ENCODE data around the gene SRPX. TPM values are rescaled to one million over a fixed set of nuclear protein-coding genes. Genes with fewer than 3 reads are reported as not detected.

SRPX gene
- polyA plus RNA-seq, 3 donors from 2014 or later = not detected

DNA sequence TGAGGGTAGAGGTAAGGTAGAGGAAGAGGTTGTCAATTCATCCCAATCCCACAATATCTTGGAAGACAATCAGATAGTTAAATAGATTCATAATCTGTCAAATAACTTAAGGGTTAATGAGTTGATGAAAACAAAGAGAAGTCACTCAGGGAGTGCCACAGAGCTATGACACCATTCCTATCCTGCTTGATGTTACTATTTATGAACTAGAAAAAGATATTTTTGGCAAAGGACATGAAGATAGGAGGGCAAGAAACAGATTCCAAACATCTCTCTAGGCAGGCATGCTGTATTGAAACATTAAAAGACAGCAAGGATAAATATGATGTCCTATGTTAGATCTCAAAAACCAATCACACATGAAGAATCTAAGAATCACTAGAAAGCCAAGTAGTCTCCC, 3.5 kb upstream of the SRPX start:
- Mint-ChIP-seq H3K27me3 (ENCODE audit: low read depth in 3 of 3) (peaks cover 4 to 14% (median 4%) of the 10 kb centered on the region in 3 donors), H3K36me3 (no peaks in the 10 kb centered on the region), H3K4me3 (no peak overlapping the region), H3K27ac (no peak overlapping the region), H3K9me3 (no peaks in the 10 kb centered on the region), H3K4me1 (no peaks in the 10 kb centered on the region)
- no peak for DNase-seq

DNA sequence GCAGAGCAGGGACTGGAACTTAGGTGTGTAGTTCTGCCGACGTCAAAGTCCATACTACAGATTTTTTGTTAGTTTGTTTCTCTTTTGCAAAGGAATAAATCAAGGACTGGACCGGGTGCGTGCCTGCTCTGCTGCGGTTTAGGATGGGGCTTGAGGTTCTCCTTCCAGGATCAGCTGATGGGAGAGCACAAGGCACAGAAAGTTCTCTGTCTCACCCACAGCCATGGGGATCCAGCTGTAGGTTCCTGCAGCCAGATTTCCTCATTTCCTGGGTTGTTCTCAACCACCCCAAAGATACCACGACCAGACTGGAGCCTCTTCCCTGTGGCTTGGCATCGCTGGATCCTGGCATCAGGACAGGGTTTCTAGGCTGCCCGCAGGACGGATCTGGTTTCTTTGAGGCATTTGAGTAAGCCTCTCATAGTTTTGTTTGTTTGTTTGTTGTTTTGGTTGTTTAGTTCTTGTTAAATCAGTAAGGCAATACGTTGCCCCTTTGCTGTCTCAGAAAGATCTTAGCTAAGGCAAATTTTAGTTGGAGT, 789 bp upstream of the SRPX start:
- Mint-ChIP-seq H3K9me3 (no peaks in the 10 kb centered on the region), H3K4me1 (no peaks in the 10 kb centered on the region), H3K27ac (no peak overlapping the region), H3K4me3 (peak overlapping the region in 1 of 5 donors; percentile 27), H3K36me3 (no peaks in the 10 kb centered on the region), H3K27me3 (ENCODE audit: low read depth in 3 of 3) (peaks cover 2 to 24% (median 6%) of the 10 kb centered on the region in 3 donors)
- DNase-seq = no peak

DNA sequence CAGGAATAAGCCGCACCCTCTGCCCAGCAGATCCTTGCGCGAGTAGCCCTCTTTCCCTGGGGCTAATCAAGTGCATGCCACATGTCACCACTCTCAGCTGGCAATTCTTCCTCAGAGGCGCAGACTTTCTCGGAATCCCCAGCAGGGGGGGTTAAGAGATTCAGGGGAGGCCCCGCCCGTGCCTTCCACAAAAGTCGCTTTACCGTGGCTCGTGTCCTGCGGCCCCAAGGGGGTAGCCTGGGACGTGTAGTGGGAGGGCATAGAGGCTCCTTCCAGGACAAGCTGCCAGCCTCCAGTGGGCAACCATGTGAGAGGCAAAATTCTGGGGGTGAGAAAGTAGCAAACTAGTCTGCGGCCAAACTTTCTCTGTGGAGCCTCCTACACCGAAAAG, 652 bp downstream of the SRPX start:
- Mint-ChIP-seq H3K27me3 (ENCODE audit: low read depth in 3 of 3) (peaks cover 2 to 21% (median 6%) of the 10 kb centered on the region in 3 donors), H3K27ac (no peak overlapping the region), H3K9me3 (no peaks in the 10 kb centered on the region), H3K4me1 (no peaks in the 10 kb centered on the region), H3K36me3 (no peaks in the 10 kb centered on the region), H3K4me3 (no peak overlapping the region)
- no peak for DNase-seq

DNA sequence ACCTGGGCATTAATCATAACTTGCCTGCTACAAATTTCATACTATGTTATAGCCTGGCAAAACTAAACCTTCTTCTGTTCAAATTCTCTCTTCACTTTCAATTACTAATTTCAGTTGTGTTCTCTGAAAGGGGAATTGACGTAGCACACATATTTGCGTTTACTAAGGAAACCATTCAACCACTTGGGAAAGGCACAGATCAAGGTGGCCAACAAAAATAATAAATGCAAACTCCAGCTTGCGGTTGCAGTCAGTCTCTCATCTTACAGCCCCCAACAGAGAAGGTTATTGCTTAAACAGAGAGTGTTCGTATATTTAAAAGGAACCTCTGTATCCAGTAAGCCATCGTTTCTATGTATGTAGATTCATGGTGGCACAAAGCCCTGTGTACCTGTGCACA, 4.0 kb downstream of the SRPX start:
- Mint-ChIP-seq H3K27me3 (ENCODE audit: low read depth in 3 of 3) (peaks cover 1 to 18% (median 5%) of the 10 kb centered on the region in 3 donors), H3K9me3 (no peaks in the 10 kb centered on the region), H3K27ac (no peak overlapping the region), H3K36me3 (no peaks in the 10 kb centered on the region), H3K4me1 (no peaks in the 10 kb centered on the region), H3K4me3 (no peak overlapping the region)
- DNase-seq = no peak

DNA sequence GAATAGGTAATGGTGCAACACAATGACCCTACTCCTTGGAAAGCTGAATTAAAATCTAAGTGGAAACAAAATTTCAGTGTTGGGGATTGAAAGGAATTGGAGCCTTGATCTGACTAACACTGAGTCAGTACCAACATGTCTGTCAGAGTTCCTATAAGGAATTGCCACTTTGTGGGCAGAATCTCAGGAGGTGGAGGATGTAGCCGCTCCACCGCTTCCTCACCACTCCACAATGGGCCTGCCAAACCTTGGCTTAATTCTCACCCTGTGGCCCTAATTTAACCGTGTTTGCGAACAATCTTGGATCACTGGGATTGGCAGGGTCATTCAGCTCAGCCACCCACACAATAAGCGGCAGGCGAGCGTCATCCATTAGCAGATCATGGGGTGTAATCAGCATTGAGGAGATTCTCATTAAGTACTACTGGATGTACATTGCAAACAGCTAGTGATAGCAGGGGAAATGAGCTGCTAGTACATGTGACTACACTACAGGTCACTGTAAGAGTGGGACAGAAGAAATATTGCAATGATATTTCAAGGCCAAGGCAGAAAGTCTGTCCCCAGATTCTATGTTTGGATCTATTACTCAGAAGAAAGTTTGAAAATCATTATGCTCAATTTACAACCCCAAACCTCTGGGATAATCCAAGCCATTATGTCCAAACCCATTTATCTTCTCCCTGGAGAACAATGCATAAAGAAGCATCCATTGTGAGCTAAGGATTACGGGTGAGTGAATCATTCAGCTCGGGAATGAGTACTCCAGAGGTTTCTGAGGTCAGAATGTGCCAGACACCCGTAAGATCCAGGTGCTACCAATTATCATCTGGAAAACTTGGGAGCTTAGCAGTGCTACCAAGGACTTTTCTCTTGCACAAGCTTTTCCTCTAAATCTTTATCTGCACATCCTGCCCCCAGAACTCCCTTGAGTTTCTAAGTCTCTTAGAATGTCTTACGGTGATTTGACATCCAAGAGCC, 5.8 kb downstream of the SRPX start:
- H3K36me3 Mint-ChIP-seq = no peaks in the 10 kb centered on the region
- H3K9me3 Mint-ChIP-seq = no peaks in the 10 kb centered on the region
- H3K4me1 Mint-ChIP-seq = no peaks in the 10 kb centered on the region
- H3K27ac Mint-ChIP-seq = no peak overlapping the region
- DNase-seq = no peak
- no peak overlapping the region for H3K4me3 Mint-ChIP-seq
- H3K27me3 Mint-ChIP-seq (ENCODE audit: low read depth in 3 of 3) = peaks cover 0 to 18% (median 1%) of the 10 kb centered on the region in 3 donors

DNA sequence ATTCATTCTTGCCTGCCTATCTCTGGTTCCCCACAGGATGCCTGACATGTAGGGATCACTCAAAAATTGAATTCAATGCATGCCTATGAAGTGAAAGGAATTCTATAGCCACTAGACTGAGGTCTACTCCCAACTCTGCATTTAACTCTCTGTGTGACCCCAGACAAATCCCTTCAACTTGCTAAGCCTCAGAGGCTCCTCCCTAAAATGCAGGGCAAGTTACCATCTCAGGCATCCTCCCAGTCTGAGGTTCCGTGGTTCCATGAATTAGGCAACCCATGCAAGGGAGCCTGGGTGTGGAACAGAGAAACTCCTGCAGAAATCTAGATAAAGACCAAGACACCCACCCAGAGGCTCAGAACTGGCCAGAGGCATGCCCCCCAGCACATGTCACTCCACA, 6.6 kb downstream of the SRPX start:
- no peaks in the 10 kb centered on the region for H3K9me3 Mint-ChIP-seq
- no peak overlapping the region for H3K27ac Mint-ChIP-seq

DNA sequence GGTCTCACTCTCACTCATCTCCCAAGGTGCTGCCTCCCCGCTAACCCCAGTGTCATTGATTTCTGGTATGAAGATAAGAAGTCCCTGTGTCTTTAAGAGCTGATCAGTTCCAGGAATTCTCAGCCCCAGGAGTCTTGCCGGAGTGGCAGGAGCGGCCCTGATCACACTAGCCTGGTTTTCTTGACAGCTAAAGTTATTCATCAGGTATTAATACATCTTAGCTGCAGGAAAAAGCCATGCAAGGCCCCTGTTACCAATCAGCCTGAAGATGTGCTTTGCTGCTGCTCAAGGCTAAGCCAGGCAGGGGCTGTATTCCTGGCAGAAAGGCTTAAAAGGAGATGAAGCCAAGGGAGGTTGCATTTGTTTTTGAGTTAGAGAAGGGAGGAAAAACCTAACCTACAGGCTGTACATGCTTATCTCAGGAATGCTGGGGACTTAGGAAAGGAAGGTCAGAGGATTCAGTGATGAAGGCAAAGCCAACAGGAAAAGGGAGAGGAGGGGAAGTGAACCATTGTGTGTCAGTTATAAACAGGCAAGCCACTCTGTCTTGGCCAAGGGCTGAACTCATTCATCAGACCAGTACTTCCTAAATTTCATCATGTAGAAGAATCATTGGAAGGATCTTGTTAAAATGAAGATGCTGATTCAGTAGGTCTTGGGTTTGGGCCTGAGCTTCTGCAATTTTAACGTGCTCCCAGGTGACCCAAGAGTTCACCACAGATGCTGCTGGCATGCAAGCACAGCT, 8.6 kb downstream of the SRPX start:
- H3K27ac Mint-ChIP-seq = no peak overlapping the region
- H3K4me3 Mint-ChIP-seq = no peak overlapping the region
- no peaks in the 10 kb centered on the region for H3K36me3 Mint-ChIP-seq
- peaks cover 0 to 14% (median 0%) of the 10 kb centered on the region in 3 donors for H3K27me3 Mint-ChIP-seq (ENCODE audit: low read depth in 3 of 3)
- H3K9me3 Mint-ChIP-seq = no peaks in the 10 kb centered on the region
- H3K4me1 Mint-ChIP-seq = no peaks in the 10 kb centered on the region
- DNase-seq = no peak

More for the DNA sequence above, 6.6 kb downstream of the SRPX start:
- no peak overlapping the region for H3K4me3 Mint-ChIP-seq
- no peaks in the 10 kb centered on the region for H3K36me3 Mint-ChIP-seq
- H3K27me3 Mint-ChIP-seq (ENCODE audit: low read depth in 3 of 3) = peaks cover 0 to 18% (median 1%) of the 10 kb centered on the region in 3 donors
- no peak for DNase-seq
- H3K4me1 Mint-ChIP-seq = no peaks in the 10 kb centered on the region

DNA sequence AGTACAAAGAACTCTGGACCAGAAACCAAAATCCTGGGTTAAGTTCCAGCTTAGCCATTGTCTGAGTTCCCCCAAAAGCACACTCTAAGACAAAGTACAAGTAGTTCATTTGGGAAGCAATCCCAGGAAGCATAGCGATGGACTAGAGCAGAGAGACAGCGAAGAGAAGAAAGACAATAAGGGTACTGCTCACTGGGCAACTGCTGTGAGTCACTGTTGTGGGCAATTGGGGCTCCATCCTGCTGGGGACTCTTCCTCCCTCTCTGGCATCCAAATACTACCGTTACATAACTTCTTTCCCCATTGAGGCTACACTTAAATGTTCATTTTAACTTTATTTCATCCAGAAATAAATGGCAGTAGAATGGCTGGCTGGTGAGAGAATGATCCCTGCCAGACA, 14.1 kb downstream of the SRPX start:
- Mint-ChIP-seq H3K27me3 (ENCODE audit: low read depth in 3 of 3) (peaks cover 4 to 12% (median 6%) of the 10 kb centered on the region in 3 donors), H3K36me3 (no peaks in the 10 kb centered on the region), H3K9me3 (no peaks in the 10 kb centered on the region), H3K27ac (no peak overlapping the region), H3K4me3 (no peak overlapping the region), H3K4me1 (no peaks in the 10 kb centered on the region)
- no peak for DNase-seq

DNA sequence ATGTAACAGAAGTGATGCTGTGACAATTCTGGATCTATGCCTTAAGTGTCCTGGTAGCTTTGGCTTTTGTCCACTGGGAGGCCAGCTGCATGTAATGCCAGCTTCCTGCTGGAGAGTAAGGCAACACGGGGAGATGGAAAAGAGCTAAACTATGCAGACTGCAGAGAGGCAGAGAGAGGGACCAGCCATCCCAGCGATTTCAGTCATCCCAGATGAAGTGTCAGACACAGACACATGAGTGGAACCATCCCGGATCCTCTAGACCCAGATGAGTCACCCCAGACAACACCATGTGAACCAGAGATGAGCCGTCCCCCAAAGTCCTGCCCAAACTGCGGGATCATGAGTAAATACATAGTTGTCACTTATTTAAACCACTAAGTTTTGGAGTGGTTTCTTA, 14.6 kb downstream of the SRPX start:
- no peak for DNase-seq
- no peak overlapping the region for H3K4me3 Mint-ChIP-seq
- H3K27ac Mint-ChIP-seq = no peak overlapping the region
- no peaks in the 10 kb centered on the region for H3K36me3 Mint-ChIP-seq
- H3K9me3 Mint-ChIP-seq = no peaks in the 10 kb centered on the region
- peaks cover 5 to 10% (median 6%) of the 10 kb centered on the region in 3 donors for H3K27me3 Mint-ChIP-seq (ENCODE audit: low read depth in 3 of 3)
- H3K4me1 Mint-ChIP-seq = no peaks in the 10 kb centered on the region

DNA sequence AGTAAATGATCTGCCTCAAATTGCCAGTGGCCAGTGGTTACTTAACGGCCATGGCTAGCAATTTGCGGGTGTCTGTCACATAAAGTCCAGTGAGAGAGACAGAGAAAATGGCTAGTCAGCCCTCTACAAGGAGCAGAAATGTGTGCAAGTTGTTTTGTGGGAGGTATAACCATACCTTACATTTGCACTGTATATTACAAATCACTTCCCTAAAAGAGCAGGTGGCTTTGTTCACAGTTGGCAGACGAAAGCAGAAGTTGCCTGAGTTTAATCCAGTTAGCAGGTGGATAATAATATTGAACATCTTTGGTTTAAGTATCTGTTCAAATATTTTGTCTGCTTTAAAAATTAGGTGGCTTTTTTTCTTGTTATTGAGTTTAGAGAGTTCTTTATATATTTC, 15.6 kb downstream of the SRPX start:
- H3K4me1 Mint-ChIP-seq = no peaks in the 10 kb centered on the region
- H3K36me3 Mint-ChIP-seq = no peaks in the 10 kb centered on the region
- H3K27me3 Mint-ChIP-seq (ENCODE audit: low read depth in 3 of 3) = peaks cover 5 to 6% (median 6%) of the 10 kb centered on the region in 3 donors
- DNase-seq = no peak
- no peak overlapping the region for H3K27ac Mint-ChIP-seq
- no peaks in the 10 kb centered on the region for H3K9me3 Mint-ChIP-seq
- H3K4me3 Mint-ChIP-seq = no peak overlapping the region

DNA sequence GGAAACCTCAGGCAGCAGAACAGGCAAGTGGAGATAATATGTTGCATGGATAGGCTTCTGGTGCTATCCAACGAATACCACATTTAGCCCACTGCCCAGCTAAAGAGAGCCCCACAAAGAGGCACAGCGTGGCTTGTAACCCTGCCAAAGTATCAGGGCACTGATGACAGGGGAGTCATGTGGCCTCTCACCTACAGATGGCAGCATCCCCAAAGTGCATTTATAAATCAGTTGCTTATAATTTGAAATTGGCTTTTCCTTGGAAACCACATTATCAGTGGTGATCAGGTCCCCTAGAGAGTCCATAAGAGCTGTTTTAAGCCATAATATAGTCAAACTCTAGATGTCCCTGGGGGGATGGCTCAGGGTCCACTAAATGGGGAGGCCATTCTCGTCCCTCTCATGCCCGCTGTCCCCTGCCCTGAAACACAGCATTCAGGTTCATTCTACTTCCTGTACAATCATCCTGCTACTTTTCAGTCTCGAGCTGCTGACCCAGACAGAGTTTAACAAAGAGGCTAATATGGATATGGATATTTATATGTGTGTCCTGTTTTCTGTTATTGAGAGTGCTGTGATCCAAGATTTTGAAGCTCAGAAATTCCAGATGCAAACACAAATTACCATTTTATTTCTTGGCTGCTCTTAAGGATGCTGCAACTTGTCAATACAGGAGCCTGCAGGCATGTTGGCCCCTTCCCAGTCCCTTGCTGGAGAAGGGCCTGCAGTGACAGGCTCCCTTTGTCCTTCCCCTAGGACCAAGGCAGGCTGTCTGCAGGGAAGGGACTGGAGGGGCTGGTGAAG, 28.5 kb downstream of the SRPX start:
- no peak for DNase-seq
- H3K36me3 Mint-ChIP-seq = no peaks in the 10 kb centered on the region
- H3K27me3 Mint-ChIP-seq (ENCODE audit: low read depth in 3 of 3) = peaks cover 0 to 5% (median 0%) of the 10 kb centered on the region in 3 donors
- H3K4me1 Mint-ChIP-seq = no peaks in the 10 kb centered on the region
- peaks cover 0 to 1% (median 0%) of the 10 kb centered on the region in 6 donors for H3K9me3 Mint-ChIP-seq
- no peak overlapping the region for H3K4me3 Mint-ChIP-seq
- H3K27ac Mint-ChIP-seq = no peak overlapping the region

DNA sequence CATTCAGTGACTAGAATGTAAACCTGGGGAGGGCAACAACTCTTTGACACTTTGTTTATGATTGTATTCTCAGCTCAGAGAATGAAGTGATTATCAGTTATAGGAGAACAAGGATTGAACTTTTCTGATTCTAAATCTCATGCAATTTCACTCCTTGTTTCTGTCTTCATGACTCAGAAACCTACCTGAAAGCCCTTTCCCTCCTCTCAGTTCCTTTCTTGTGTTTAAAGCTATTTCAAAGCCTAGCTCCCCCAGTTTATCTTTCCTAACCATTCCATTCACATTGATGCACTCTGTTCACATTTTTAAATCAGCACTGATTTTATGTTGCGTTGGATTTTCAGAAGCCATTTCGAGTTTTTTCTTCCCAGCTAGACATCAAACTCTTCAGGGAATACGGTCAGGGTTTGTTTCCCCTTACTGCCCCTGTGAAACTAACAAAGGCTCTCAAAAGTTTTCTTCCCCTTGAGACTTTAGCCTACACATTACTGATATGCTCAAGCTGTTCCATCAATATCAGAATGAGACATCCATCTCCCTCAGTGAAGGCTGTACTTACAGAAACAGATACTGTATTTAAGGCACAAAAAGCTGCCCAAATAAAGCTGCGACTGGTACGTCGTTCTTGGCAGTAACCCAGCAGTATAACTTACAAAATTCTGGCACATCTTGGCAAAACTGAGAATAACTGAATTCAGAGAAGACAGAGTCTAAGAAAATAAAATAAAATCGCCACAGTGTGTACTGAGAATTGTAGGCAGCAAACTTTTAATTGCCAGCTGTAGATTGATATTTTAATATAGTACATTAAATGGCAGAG, 31.0 kb downstream of the SRPX start:
- Mint-ChIP-seq H3K27me3 (ENCODE audit: low read depth in 3 of 3) (peaks cover 0 to 5% (median 2%) of the 10 kb centered on the region in 3 donors), H3K36me3 (no peaks in the 10 kb centered on the region), H3K9me3 (no peaks in the 10 kb centered on the region), H3K4me3 (no peak overlapping the region), H3K4me1 (no peaks in the 10 kb centered on the region), H3K27ac (no peak overlapping the region)
- DNase-seq = no peak

DNA sequence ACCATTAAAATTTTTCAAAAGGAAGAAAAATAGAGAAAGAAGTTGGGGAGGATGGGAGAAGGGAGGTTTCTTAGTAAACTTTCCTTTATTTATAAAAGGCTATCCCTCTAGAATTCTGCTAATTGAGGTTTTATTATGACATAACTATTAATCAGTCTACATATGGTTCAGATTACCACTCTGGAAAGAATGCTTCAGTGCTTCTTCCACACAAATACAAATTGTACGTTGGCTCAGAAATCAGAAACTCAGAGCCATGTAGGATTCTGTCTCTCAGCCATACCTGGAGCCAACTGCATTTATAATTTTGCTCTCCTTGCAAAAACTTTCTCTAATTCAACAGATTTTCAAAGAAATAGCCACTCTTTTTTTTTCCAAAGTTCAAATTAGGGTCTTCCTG, 37.1 kb downstream of the SRPX start:
- Mint-ChIP-seq H3K36me3 (no peaks in the 10 kb centered on the region), H3K27ac (no peak overlapping the region), H3K27me3 (ENCODE audit: low read depth in 3 of 3) (peaks cover 0 to 18% (median 3%) of the 10 kb centered on the region in 3 donors), H3K4me3 (no peak overlapping the region), H3K4me1 (no peaks in the 10 kb centered on the region), H3K9me3 (no peaks in the 10 kb centered on the region)
- no peak for DNase-seq

Data from immature natural killer cell (primary cell).